Measurements from ENCODE around the gene HNRNPUL1. TPM values are rescaled to one million over a fixed set of nuclear protein-coding genes. Genes with fewer than 3 reads are reported as not detected.

Gene HNRNPUL1
- total and polyA plus RNA-seq, 2 experiments from 2014 or later: 204 to 207 TPM

GRCh38 chr19:41352609-41353465 is 88.7 kb downstream of the HNRNPUL1 start:
- peaks cover 64% of the 10 kb centered on the region for H3K27me3 Mint-ChIP-seq (ENCODE audit: insufficient read depth, low read depth, poor library complexity)
- peaks cover 42% of the 10 kb centered on the region for H3K27me3 ChIP-seq (ENCODE audit: insufficient read depth)
- ATAC-seq (peak; percentile 32), DNase-seq (ENCODE audit: low spot score) (peak; percentile 78)
- H3K9me2 ChIP-seq (ENCODE audit: insufficient read depth): no peaks in the 10 kb centered on the region
- peaks cover 6% of the 10 kb centered on the region; the same call in 1 of the 2 replicates for H3F3A ChIP-seq (replicated peaks; ENCODE audit: low read depth)
- H3K36me3 ChIP-seq (ENCODE audit: insufficient read depth): no peaks in the 10 kb centered on the region
- no peaks in the 10 kb centered on the region for H3K79me2 ChIP-seq (replicated peaks; ENCODE audit: insufficient read depth)
- peak overlapping the region; percentile 98 for H3K4me2 ChIP-seq
- peak; percentile 53 to 55 for TF ChIP-seq CTCF (conservative IDR thresholded peaks at IDR 0.05; ENCODE audit: low read depth in 2 of 2)
- TF ChIP-seq EZH2phosphoT487 (IDR thresholded peaks at IDR 0.05; ENCODE audit: unreplicated experiment): no peak
- TF ChIP-seq EZH2 (IDR thresholded peaks at IDR 0.05; ENCODE audit: low read depth, unreplicated experiment): no peak
- H3K4me1 Mint-ChIP-seq: peaks cover 19% of the 10 kb centered on the region
- H4K20me1 ChIP-seq (replicated peaks; ENCODE audit: insufficient read depth): 0 out of 2 replicates have a peak, but pooled peaks cover 3% of the 10 kb centered on the region
- no peak overlapping the region for H3K27ac ChIP-seq (ENCODE audit: low read depth)
- peak overlapping the region; percentile 96 for H2AFZ ChIP-seq
- peak overlapping the region; percentile 91 for H3K4me3 ChIP-seq
- H3K9me3 Mint-ChIP-seq: no peaks in the 10 kb centered on the region; the same call in 2 of the 3 replicates
- H3K36me3 Mint-ChIP-seq (ENCODE audit: low read depth): peaks cover 2% of the 10 kb centered on the region; the same call in 2 of the 3 replicates
- peak overlapping the region; percentile 87 for H3K4me3 Mint-ChIP-seq
- H3K4me1 ChIP-seq (ENCODE audit: insufficient read depth): peaks cover 12% of the 10 kb centered on the region; the same call in 1 of the 2 replicates
- no peak overlapping the region; the same call in 1 of the 2 replicates for H3K27ac Mint-ChIP-seq

GRCh38 chr19:41353466-41354342 is 89.5 kb downstream of the HNRNPUL1 start, which contains the start of gene TGFB1:
TGFB1 (minus strand) TSS chr19:41353922; CDS start chr19:41353044, 878 bp downstream.
- H3K4me2 ChIP-seq: peak within 1 kb of the TSS; percentile 98
- ATAC-seq (peak; percentile 57), DNase-seq (ENCODE audit: low spot score) (peak; percentile 86)
- H4K20me1 ChIP-seq (replicated peaks; ENCODE audit: insufficient read depth): 0 out of 2 replicates have a peak, but pooled peaks cover 3% of the 10 kb centered on the region
- no peaks in the 10 kb centered on the region for H3K79me2 ChIP-seq (replicated peaks; ENCODE audit: insufficient read depth)
- H2AFZ ChIP-seq: peak within 1 kb of the TSS; percentile 96
- TF ChIP-seq CTCF (conservative IDR thresholded peaks at IDR 0.05; ENCODE audit: low read depth in 2 of 2) (peak; percentile 73 to 84), STAT1 (IDR thresholded peaks at IDR 0.05; ENCODE audit: unreplicated experiment) (no peak)
- peaks cover 64% of the 10 kb centered on the region for H3K27me3 Mint-ChIP-seq (ENCODE audit: insufficient read depth, low read depth, poor library complexity)
- peaks cover 12% of the 10 kb centered on the region; the same call in 1 of the 2 replicates for H3K4me1 ChIP-seq (ENCODE audit: insufficient read depth)
- no peaks in the 10 kb centered on the region for H3K36me3 ChIP-seq (ENCODE audit: insufficient read depth)
- H3K4me3 Mint-ChIP-seq: peak within 1 kb of the TSS; percentile 87
- peak within 1 kb of the TSS; percentile 91 for H3K4me3 ChIP-seq
- H3K4me1 Mint-ChIP-seq: peaks cover 19% of the 10 kb centered on the region
- no peak within 1 kb of the TSS; the same call in 1 of the 2 replicates for H3K27ac Mint-ChIP-seq
- H3K9me3 Mint-ChIP-seq: no peaks in the 10 kb centered on the region; the same call in 2 of the 3 replicates
- H3K9me2 ChIP-seq (ENCODE audit: insufficient read depth): no peaks in the 10 kb centered on the region
- peaks cover 42% of the 10 kb centered on the region for H3K27me3 ChIP-seq (ENCODE audit: insufficient read depth)
- H3K27ac ChIP-seq (ENCODE audit: low read depth): no peak within 1 kb of the TSS
- no peaks in the 10 kb centered on the region; the same call in 2 of the 3 replicates for H3K36me3 Mint-ChIP-seq (ENCODE audit: low read depth)
- H3F3A ChIP-seq (replicated peaks; ENCODE audit: low read depth): peaks cover 6% of the 10 kb centered on the region; the same call in 1 of the 2 replicates
